NCI-H1105 treated with DMSO at 0.1 percent for 48 hours (cell line): ENCODE results near the gene DLGAP1.
"Not testable (repeated sequence)": the region's sequence is repeated elsewhere in the genome, so short reads cannot be mapped to it uniquely, and the experiment has no call there.

ENCODE experiments used
- DNase-seq: peaks from one replicate; lab custom pipeline; 2025; lab: John Stamatoyannopoulos, UW

Gene DLGAP1

DNA sequence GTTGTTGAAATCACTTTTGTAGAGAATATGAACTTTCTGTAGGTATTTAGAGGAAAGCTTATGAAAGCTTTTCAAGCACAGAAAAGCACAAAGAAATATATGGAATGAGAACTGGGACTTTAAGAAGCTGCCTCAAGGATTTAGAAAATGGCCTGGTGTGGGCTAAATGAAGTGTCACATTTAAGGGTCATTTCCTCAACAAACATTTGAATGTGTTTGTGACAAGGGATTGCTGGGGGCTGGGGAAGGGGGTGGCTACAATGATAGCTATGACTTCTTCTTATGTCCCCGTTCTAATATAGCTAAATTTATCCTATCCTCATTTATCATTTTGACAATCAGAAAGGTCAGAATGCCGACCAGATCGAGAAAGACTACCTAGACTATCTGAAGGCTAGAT lies 69.2 kb downstream of the DLGAP1 start:
- DNase-seq = no peak

GRCh38 chr18:4384932-4385331 lies 70.2 kb downstream of the DLGAP1 start:
- no peak for DNase-seq

GRCh38 chr18:4374564-4374963 lies 80.5 kb downstream of the DLGAP1 start:
- DNase-seq = no peak

DNA sequence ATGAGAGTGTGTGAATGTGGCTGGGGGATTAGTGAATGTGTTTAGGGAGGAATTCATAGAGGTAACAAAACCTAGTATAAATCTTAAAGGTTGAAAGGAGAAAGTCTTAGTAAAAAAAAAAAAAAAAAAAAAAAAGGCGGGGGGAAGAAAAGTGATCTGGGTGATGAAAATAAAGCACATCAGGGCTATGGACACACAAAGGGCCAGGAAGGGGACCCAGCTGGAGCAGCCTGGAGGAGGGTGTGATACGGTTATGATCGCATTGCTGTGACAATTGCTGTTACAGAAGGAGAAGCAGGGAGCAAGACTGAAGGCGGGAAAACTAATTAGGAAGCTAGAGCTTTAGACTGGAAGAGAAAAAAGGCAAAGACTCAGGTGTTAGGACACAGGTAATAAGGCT lies 85.4 kb downstream of the DLGAP1 start:
- DNase-seq = no peak

DNA sequence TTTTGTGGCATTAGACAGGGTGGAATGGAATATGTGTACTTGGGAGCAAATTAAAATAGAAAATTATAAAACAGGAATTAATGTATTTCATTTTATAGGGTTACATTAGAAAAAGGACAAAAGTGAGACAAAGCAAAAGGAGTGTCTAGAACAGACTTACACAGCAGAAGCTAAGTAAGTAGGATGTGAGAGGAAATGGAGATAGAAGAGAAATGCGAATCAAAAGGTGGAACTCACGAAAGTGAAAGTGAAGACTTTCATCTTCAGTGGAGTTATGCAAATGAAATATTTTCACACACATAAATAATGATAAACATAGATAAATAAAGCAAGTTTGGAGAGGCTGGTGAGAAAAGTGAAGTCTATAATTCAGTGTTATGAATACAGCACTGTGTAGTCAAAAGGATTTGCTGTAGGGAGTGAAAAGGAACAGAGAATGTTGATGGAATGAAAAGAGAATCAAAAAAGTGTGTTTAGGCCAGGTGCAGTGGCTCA lies 94.8 kb downstream of the DLGAP1 start:
- no peak for DNase-seq

DNA sequence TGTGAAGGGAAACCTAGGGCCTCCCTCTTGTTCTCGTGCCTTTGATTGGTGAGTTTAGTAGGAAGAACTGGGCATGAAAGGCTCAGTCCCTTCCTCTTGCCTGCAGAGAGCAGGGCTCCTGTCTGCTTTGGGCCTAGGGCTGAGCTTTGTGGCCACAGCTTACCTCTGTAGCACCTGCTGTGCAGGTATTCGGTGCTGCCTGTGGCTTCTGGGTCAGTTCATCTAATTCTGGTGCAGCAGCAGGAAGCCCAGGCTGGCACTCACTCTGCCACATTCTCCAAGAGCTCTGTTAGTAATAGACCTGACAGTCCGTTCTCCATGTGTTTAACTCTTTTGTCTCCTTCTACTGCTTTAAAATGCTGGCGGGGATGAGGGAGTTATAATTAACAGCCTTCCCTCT lies 96.5 kb downstream of the DLGAP1 start:
- DNase-seq = no peak

GRCh38 chr18:4357579-4357978 lies 97.5 kb downstream of the DLGAP1 start:
- DNase-seq = no peak

- no peak for DNase-seq
Measured at GRCh38 chr18:4356929-4357328, 98.2 kb downstream of the DLGAP1 start.

DNA sequence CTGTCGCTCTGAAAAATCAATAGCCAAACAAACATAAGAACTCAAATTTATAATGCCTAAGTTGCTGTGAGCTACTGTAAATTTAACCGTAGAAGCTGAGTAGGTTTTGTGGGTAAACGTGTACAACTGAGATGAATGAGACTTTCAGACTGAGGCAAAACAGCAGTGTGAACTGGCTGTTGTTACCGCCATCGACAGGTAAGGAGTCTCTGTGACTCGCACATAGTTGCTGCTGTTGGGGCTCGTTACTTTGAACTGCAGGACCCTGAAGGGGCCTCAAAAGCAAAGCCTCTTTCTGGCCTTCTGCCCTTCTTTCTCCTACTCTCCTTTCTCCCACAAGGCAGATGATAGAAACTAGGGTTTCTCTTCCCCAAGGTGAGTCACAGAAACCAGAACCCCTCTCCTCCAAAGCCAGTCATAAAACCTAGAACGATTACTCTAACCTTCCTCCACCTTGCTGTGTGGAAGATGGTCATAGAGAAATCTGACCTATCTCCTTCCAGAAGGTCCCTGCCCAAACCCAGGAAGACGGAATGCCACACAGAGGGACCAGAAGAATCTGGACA lies 101.2 kb downstream of the DLGAP1 start:
- no peak for DNase-seq

DNA sequence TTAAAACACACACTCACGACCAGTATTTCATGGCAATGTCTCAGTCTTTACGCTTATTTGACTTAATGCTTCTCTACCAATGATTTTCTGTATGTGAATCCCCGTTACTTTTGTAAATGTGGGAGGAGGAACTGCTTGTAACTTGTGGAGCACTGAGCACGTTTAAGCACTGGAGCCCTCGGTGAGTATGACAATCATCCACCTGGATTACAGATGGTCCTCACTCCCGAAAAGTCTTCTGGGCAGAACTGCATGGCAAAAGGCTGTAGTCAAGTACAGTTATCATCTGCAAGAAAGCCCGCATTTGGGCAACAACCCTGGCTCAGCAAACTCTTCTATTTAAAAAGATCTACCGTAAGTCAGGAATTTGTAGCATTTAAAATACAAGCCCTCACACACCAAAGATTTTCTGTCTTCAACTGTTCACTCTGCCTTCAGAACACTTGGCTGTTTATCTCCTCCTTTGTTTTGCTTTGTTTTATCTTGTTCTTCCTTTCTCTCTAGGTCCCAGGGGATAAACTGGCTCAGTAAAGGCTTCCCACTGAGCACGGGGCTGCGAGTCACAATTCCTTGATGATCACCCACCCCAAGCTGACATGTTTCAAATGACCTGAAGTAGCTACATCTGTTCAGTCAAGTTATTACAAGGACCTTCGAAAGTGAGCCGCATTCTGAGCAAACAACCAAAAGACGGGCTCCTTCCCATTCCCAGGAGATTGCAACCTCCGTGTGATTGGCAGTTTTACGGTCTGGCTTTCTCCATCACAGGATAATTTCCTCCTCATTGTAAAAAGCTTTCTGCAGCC lies 102.2 kb downstream of the DLGAP1 start:
- peak; percentile 37 for DNase-seq

DNA sequence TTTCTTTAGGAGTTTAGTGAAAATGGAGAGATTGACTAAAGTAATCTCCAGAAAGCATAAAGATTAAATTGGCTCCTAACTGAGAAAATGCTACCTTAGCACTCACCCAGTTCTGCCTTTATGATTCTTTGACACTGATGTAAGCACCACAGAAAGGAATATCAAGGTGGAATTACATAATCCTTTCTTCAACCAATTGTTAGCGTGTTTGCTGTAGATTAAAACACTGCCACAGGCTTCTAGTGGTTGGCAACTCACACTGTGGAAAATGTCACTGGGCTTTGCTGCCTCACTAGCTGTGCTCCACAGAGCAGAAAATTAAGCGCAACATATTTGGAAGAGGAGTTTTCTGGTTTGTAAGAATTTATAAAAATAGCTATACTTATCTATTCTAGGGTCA lies 104.1 kb downstream of the DLGAP1 start:
- DNase-seq = no peak

GRCh38 chr18:4335386-4335785 lies 119.7 kb downstream of the DLGAP1 start:
- no peak for DNase-seq

DNA sequence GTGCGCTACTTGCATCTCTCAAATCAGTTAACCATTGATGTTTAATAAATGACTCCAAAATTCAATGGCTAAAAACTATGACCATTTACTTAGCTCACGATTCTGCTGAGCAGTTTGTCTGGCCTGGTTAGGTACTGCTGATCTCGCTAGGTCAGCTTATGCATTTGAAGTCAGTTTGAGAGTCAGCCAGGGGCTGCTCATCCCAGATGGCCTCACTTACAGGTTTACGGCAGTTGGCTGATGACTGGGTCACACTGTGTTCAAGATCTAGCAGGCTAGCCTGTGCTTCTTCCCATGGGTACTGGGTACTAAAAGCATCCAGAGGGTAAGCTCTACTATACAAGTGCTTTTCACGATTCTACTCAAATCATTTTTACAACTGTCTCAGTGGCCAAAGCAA lies 122.1 kb downstream of the DLGAP1 start:
- DNase-seq = no peak

GRCh38 chr18:4319738-4320677 lies 135.1 kb downstream of the DLGAP1 start:
- no peak for DNase-seq

DNA sequence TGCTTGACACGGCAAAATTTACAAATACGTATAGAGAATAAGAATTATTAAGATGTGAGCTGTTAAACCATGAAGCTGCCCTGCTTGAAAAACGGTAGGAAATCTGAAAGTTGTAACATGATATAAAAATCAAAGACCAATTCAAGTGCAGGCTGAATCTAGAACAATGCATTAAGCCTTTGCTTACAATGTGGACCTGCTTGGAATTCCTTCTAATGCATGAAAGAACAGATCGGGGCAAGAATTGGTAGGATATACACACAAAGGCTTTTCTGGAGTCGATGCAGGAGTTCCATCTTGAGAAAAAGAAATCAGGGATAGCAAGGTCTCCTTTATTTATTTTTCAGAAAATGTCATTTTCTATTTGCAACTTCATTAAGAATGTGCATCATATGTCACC lies 136.8 kb downstream of the DLGAP1 start:
- DNase-seq = no peak

DNA sequence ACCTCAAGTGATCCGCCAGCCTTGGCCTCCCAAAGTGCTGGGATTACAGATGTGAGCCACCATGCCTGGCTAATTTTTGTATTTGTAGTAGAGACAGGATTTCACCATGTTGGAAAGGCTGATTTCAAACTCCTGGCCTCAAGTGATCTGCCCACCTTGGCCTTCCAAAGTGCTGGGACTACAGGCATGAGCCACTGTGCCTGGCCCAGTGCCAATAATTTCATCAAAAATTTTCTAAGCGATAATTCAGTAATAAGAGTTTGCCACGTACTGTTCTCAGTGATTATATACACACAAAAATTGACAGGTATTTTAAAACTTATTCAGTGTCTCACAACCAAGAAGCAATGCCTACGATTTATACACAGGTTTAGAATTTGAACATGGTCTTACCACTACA lies 143.2 kb downstream of the DLGAP1 start:
- DNase-seq = not testable (repeated sequence)

GRCh38 chr18:4311136-4311535 lies 144.0 kb downstream of the DLGAP1 start:
- no peak for DNase-seq

DNA sequence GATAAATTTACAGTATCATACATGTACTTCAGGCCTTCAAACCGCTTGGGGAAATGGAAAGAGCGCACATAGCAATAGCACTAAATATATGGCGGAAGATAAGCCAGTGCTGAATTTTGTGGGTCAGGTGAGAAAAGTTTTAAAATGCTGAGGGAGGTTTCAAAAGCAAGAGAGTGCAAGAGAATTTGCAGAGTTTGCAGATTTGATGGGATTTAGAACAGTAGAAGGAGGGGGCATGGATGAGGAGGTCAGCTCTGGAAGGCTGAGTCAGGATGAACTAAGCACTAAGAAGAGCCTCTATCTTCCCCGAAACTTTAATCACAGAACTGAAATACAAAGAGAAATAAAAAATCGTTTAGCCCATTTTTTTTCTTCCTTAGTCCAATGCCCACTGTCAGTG lies 145.9 kb downstream of the DLGAP1 start:
- no peak for DNase-seq

DNA sequence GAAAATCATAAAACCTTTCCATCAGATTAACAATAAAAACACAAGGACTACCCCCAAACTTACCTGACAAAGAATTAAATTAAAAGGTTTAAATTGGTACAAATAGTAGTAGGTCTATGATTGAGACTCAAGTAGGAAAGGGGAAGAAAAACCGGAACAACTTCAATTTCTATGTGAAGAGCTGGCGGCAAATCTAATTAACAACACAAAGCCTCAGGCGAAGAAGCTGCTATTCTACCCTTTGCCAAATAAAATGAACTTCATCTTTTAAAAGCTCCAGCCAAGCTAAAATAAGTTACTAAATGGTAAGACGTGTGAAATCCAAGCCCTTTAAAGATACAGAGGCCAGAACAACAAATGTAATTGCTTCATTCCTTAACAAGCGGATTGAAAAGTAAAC lies 146.5 kb downstream of the DLGAP1 start:
- no peak for DNase-seq

DNA sequence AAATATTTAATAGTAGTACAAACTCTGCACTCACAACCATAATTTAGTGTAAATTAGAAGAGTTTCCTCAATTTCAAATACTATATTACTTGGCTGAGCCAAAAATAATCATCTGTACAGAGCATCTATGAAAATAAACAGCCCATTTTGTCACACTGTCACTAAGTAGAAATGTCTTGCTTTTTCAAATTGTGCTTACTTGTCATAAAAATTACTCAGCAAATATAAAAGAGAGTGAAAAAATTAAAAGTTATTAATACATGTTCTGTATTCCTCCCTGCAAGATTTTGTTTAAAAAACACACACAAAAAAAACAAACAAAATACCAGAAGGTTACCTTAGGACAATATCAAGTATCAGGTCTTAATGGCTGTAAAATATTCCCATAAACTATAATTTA lies 155.7 kb downstream of the DLGAP1 start:
- DNase-seq = no peak

- no peak for DNase-seq
Measured at GRCh38 chr18:4293337-4293736, 161.8 kb downstream of the DLGAP1 start.

DNA sequence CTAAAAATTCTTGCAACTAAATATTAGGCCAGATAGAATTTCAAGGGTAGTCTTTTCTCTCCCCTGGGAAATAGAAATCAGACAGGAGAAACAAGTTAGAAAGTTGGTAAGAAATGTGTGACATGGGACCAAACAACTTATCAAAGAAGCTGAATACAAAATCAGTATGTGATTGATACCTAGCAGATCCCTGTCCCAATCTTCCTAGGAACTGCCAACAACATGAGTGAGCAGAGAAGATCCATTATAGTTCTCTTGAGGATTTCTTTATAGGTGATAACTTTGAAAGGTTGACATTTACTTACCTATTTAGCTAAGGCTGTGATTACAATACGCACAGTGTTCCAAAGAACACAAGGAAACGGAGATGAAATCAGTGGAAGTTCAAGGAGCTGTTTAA lies 162.4 kb downstream of the DLGAP1 start:
- no peak for DNase-seq

DNA sequence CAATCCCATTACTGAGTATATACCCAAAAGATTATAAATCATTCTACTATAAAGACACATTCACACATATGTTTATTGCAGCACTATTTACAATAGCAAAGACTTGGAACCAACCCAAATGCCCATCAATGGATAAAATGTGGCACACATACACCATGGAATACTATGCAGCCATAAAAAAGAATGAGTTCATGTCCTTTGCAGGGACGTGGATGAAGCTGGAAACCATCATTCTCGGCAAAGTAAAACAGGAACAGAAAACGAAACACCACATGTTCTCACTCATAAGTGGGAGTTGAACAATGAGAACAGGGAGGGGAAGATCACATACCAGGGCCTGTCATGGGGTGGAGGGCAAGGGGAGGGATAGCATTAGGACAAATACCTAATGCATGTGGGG lies 167.8 kb downstream of the DLGAP1 start:
- DNase-seq = not testable (repeated sequence)
